DOHH2 (cell line): Measurements from ENCODE around the gene ALK.

ENCODE experiments used
- H3F3A ChIP-seq: fragments of 200-600 bp; sonication (generic), shearing (Covaris generic); 2 replicates; pipeline ENCODE4 v1.6.0; 2016; ENCODE audit warnings: antibody characterized with exemption, mild to moderate bottlenecking; ENCODE audit not compliant: control insufficient read depth, insufficient read depth
- H3K27ac ChIP-seq: fragments of 200-600 bp; sonication (generic); 2 replicates; pipeline ENCODE4 v1.5.1; 2014; ENCODE audit warnings: low read depth, mild to moderate bottlenecking, low read length, moderate library complexity
- H3K27me3 ChIP-seq: fragments of 200-600 bp; sonication (generic); 2 replicates; pipeline ENCODE4 v1.6.1; 2014; ENCODE audit warnings: mild to moderate bottlenecking, low read length, mixed read lengths; ENCODE audit not compliant: control insufficient read depth
- H3K36me3 ChIP-seq: fragments of 200-600 bp; sonication (generic); 2 replicates; pipeline ENCODE4 v1.6.1; 2014; ENCODE audit warnings: mild to moderate bottlenecking, low read length, moderate library complexity, mixed read lengths; ENCODE audit not compliant: control insufficient read depth
- H3K4me1 ChIP-seq: fragments of 200-600 bp; sonication (generic); 2 replicates; pipeline ENCODE4 v1.6.1; 2014; ENCODE audit warnings: mild to moderate bottlenecking, low read length, mixed read lengths; ENCODE audit not compliant: control insufficient read depth
- H3K4me2 ChIP-seq: fragments of 200-600 bp; sonication (generic); 2 replicates; pipeline ENCODE4 v1.6.0; 2014; ENCODE audit warnings: mild to moderate bottlenecking, low read length, moderate library complexity
- H3K4me3 ChIP-seq: fragments of 200-600 bp; sonication (generic); 2 replicates; pipeline ENCODE4 v1.5.1; 2014; ENCODE audit warnings: mild to moderate bottlenecking, low read length, mixed read lengths
- H3K79me2 ChIP-seq: fragments of 200-600 bp; sonication (generic); 2 replicates; pipeline ENCODE4 v1.6.1; 2014; ENCODE audit warnings: mild to moderate bottlenecking, low read length, mixed read lengths; ENCODE audit not compliant: control insufficient read depth
- H3K9me2 ChIP-seq: fragments of 200-600 bp; sonication (generic); replicated peaks from 2 replicates; pipeline ENCODE4 v1.6.1; 2014; ENCODE audit warnings: mild to moderate bottlenecking, low read length, mixed read lengths; ENCODE audit not compliant: control insufficient read depth
- H3K9me3 ChIP-seq: fragments of 200-600 bp; sonication (generic); 2 replicates; pipeline ENCODE4 v1.6.1; 2014; ENCODE audit warnings: antibody characterized with exemption, low read length, mixed read lengths; ENCODE audit not compliant: control insufficient read depth, insufficient read depth
- H4K20me1 ChIP-seq: fragments of 200-600 bp; sonication (generic); 2 replicates; pipeline ENCODE4 v1.6.0; 2014; ENCODE audit warnings: low read depth, mild to moderate bottlenecking, antibody characterized with exemption, low read length, moderate library complexity; ENCODE audit not compliant: control insufficient read depth, insufficient read depth
- EZH2phosphoT487 ChIP-seq: fragments of 200-600 bp; sonication (generic); IDR thresholded peaks from 2 replicates; pipeline ENCODE4 v1.6.1; 2017; ENCODE audit warnings: borderline replicate concordance, mild to moderate bottlenecking, antibody characterized with exemption, low read length, moderate library complexity, mixed read lengths
- TF ChIP-seq, protein P1 (sequence below): fragments of 200-600 bp; sonication (generic); IDR thresholded peaks from one replicate; pipeline ENCODE4 v1.5.1; 2014; ENCODE audit warnings: antibody characterized with exemption, mild to moderate bottlenecking, low read depth, low read length; ENCODE audit not compliant: poor library complexity, severe bottlenecking

The ALK gene

DNA sequence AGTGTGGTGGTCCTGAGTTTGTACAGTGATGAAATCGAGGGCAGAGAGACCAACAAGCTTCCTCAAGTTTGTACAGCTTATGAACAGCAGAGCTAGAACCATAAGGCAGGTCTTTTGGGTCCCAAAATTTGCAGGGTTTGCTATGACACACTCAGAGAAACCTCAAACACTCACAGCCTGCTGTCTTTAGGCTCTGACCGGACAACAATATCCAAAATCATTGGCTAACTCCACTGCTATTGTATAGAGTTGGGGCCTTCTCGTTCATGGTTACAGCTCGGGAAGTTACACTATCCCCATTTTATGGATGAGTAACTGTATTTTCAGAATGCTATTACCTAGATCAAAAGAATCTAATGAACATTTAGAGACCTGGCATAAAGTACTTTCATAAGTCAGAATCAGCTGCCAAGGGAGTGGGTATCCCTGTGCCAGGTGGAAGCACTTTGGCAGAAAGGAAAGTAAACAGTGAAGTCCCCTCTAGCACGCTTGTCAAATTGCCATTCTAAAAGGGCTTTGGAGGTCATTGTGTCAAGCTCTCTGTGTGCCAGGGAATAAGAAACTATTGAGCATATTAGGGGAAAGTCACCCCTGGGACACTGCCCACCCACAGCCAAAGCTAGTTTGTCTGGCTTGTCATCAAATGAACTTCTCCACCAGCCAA is 331.8 kb downstream of the ALK start:
- H3K4me3 ChIP-seq: no peak overlapping the region
- no peaks in the 10 kb centered on the region for H3F3A ChIP-seq
- H3K4me1 ChIP-seq: no peaks in the 10 kb centered on the region
- no peaks in the 10 kb centered on the region for H3K36me3 ChIP-seq
- no peaks in the 10 kb centered on the region for H3K9me2 ChIP-seq
- H4K20me1 ChIP-seq: no peaks in the 10 kb centered on the region
- no peaks in the 10 kb centered on the region for H3K9me3 ChIP-seq
- no peaks in the 10 kb centered on the region for H3K27me3 ChIP-seq
- TF ChIP-seq EZH2phosphoT487: no peak
- TF ChIP-seq, protein P1, sequence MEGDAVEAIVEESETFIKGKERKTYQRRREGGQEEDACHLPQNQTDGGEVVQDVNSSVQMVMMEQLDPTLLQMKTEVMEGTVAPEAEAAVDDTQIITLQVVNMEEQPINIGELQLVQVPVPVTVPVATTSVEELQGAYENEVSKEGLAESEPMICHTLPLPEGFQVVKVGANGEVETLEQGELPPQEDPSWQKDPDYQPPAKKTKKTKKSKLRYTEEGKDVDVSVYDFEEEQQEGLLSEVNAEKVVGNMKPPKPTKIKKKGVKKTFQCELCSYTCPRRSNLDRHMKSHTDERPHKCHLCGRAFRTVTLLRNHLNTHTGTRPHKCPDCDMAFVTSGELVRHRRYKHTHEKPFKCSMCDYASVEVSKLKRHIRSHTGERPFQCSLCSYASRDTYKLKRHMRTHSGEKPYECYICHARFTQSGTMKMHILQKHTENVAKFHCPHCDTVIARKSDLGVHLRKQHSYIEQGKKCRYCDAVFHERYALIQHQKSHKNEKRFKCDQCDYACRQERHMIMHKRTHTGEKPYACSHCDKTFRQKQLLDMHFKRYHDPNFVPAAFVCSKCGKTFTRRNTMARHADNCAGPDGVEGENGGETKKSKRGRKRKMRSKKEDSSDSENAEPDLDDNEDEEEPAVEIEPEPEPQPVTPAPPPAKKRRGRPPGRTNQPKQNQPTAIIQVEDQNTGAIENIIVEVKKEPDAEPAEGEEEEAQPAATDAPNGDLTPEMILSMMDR: no peak
- no peak overlapping the region for H3K4me2 ChIP-seq
- no peaks in the 10 kb centered on the region for H3K79me2 ChIP-seq
- H3K27ac ChIP-seq: no peak overlapping the region

DNA sequence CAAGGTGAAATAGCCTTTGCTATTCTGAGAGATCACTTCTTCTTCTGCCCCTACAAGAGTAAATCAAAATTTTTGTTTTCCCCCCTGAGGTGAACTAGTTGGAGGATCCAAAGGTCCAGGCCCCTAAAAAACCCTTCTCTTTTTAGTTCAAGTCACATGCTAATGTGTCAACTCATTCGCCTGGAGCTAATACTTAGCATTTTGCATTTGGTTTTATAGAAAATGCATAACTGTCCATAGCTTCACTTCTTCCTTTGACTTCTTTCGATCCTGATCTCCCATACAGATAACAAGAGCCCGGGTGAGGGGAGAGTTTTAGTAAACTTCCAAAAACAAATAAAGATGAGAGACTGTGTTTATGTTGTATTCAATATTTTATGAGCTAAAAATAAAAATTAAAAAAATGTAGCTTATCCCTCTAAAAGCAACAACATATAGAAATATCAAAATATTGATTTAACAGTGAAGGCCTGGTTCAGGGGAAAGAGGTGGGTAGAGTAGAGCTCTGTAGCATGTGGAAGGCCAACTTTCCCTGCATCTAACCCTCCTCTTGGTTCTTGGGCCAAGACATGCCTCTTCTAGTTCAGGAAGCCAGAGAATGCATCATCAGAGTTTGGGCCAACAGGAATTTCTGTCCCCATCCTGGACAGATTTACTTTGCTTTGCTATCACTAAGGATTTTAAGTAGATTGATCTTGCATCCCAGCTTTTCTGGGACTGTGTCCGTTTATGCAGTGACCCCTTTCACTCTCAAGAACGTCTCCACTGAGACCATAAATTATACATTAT is 333.8 kb downstream of the ALK start:
- Histone ChIP-seq H3K36me3 (no peaks in the 10 kb centered on the region), H3K27me3 (no peaks in the 10 kb centered on the region), H3K27ac (no peak overlapping the region), H3K4me1 (no peaks in the 10 kb centered on the region), H3K4me2 (no peak overlapping the region), H3K4me3 (no peak overlapping the region), H3F3A (no peaks in the 10 kb centered on the region), H3K79me2 (no peaks in the 10 kb centered on the region), H3K9me3 (no peaks in the 10 kb centered on the region), H3K9me2 (no peaks in the 10 kb centered on the region), H4K20me1 (no peaks in the 10 kb centered on the region)
- TF ChIP-seq, protein P1: no peak
- TF ChIP-seq EZH2phosphoT487: no peak

DNA sequence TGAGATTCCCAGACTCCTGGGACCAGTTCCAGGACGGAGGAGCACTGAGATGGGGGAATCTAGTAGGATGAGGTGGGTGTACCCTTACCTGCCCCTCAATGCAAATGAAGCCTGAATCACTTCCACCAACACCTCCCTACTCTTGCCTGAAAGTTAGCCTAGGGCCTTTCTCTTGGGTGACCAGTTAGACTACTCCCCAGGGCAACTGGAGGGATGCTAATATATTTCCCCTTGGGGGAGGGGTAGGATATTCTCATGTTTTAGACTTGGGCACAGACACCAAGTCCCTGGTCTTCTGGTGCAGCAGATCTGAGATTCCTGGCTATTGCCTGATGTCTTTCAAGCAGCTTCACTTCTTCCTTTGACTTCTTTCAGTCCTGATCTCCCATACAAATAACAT is 334.5 kb downstream of the ALK start:
- Histone ChIP-seq H3K9me2 (no peaks in the 10 kb centered on the region), H3K9me3 (no peaks in the 10 kb centered on the region), H3K27me3 (no peaks in the 10 kb centered on the region), H3K4me2 (no peak overlapping the region), H3K4me1 (no peaks in the 10 kb centered on the region), H3F3A (no peaks in the 10 kb centered on the region), H3K27ac (no peak overlapping the region), H3K36me3 (no peaks in the 10 kb centered on the region), H4K20me1 (no peaks in the 10 kb centered on the region), H3K79me2 (no peaks in the 10 kb centered on the region), H3K4me3 (no peak overlapping the region)
- TF ChIP-seq, protein P1: no peak
- no peak for TF ChIP-seq EZH2phosphoT487
